Natural killer cell (primary cell): Measurements from ENCODE around the gene TUBB4A. TPM values are rescaled to one million over a fixed set of nuclear protein-coding genes. Genes with fewer than 3 reads are reported as not detected.

Experiments
- ATAC-seq, 3 donors: fragments of 150-1000 bp in 2 of 3; fragments of 200-7000 bp in 1 of 3; cut with Tn5 transposase; 1 replicate in 1 of 3; 2 replicates in 2 of 3; pipeline ENCODE4 v1.10.0; 2021; ENCODE audit warnings: mild to moderate bottlenecking in 2 of 3, moderate library complexity in 2 of 3
- DNase-seq, 2 donors: peaks; one replicate each; pipeline versions ENCODE4 v3.0.0 to v3.0.0-alpha.2; 2013 to 2021; ENCODE audit warnings: mixed read lengths in 1 of 2
- H3K27ac ChIP-seq: one replicate; pipeline ENCODE4 v1.5.1; 2013; ENCODE audit warnings: mild to moderate bottlenecking, low read length
- H3K27me3 ChIP-seq: one replicate; pipeline ENCODE4 v1.6.1; 2013; ENCODE audit warnings: low read length; ENCODE audit not compliant: control insufficient read depth, insufficient read depth
- H3K36me3 ChIP-seq: one replicate; pipeline ENCODE4 v1.6.1; 2013; ENCODE audit warnings: low read length; ENCODE audit not compliant: control insufficient read depth, insufficient read depth
- H3K4me1 ChIP-seq: one replicate; pipeline ENCODE4 v1.6.1; 2013; ENCODE audit warnings: low read length; ENCODE audit not compliant: control insufficient read depth, insufficient read depth
- H3K4me3 ChIP-seq: one replicate; pipeline ENCODE4 v1.5.1; 2013; ENCODE audit warnings: low read length
- H3K9me3 ChIP-seq: one replicate; pipeline ENCODE4 v1.6.1; 2013; ENCODE audit warnings: low read length; ENCODE audit not compliant: control insufficient read depth, insufficient read depth
- H3K27ac Mint-ChIP-seq, 2 donors: one replicate each; pipeline ENCODE4 v1.8.0; 2022; ENCODE audit warnings: mild to moderate bottlenecking in 2 of 2, mixed read lengths in 2 of 2, moderate library complexity in 1 of 2
- H3K27me3 Mint-ChIP-seq, 2 donors: one replicate each; pipeline ENCODE4 v1.8.0; 2022; ENCODE audit warnings: low read depth in 2 of 2, mixed read lengths in 2 of 2
- H3K36me3 Mint-ChIP-seq: one replicate; pipeline ENCODE4 v1.8.0; 2022; ENCODE audit warnings: mixed read lengths
- H3K4me1 Mint-ChIP-seq, 2 donors: one replicate each; pipeline ENCODE4 v1.8.0; 2022; ENCODE audit warnings: mixed read lengths in 2 of 2
- H3K4me3 Mint-ChIP-seq: one replicate; pipeline ENCODE4 v1.8.0; 2022; ENCODE audit warnings: mild to moderate bottlenecking, moderate library complexity, mixed read lengths
- H3K9me3 Mint-ChIP-seq, 2 donors: one replicate each; pipeline ENCODE4 v1.8.0; 2022; ENCODE audit warnings: mixed read lengths in 2 of 2
- WGBS: methylation state at CpG from one replicate; pipeline ENCODE4 v1.1.7; 2013; ENCODE audit warnings: missing lambda C conversion rate; ENCODE audit not compliant: insufficient coverage; 5-methylcytosine and 5-hydroxymethylcytosine counted together
- intact Hi-C: fragments of 100-400 bp; cut with micrococcal nuclease; formaldehyde crosslinking; loops from one replicate; pipeline ENCODE4 v1.14.2; 2022
- total RNA-seq, 4 donors: library from RNA; stranded (reverse); fragments of 120-200 nt in 1 of 4; gene quantifications; one replicate each; pipeline versions ENCODE4 v1.2.3 to v1.2.4, GENCODE V29; 2013 to 2022
- TF ChIP-seq, protein P1 (sequence below): fragments of 200-600 bp; IDR thresholded peaks from one replicate; pipeline ENCODE4 v1.8.0; 2022; ENCODE audit warnings: antibody characterized with exemption

Gene TUBB4A
- total RNA-seq, 3 donors from 2014 or later (not counting 1 experiment from before 2014, with no cell fraction given) = 0.40 to 2.6 (median 1.8) TPM

DNA sequence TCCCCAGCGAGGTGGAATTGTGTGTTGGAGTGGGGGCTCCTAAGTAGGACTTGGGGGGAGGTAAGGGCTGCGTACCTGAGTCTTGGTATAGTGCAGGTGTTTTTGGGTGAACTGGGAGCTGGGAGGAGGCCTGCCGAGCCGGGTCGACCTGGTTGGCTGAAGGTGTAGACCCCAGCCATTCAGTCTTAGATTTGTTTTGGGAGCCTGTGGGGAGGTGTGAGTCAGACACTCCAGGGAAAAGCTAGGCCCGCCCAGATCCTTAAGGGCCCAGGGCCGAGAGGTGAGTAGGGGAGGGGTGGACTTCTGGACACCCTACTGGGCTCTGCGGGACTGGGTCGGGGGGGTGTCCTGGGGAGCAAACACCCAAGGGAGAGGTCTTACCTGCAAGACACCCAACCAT lies 37.1 kb downstream of the TUBB4A start:
- no peak for ATAC-seq
- peak overlapping the region in 1 of 2 donors; percentile 7 for H3K27ac Mint-ChIP-seq
- H3K4me3 Mint-ChIP-seq = no peak overlapping the region
- Histone ChIP-seq H3K4me1 (peaks cover 17% of the 10 kb centered on the region), H3K9me3 (no peaks in the 10 kb centered on the region), H3K27ac (no peak overlapping the region), H3K36me3 (peaks cover 16% of the 10 kb centered on the region), H3K4me3 (no peak overlapping the region), H3K27me3 (peaks cover 6% of the 10 kb centered on the region)
- WGBS = 78% methylated on average over 9 of the region's 9 CpGs
- TF ChIP-seq, protein P1, sequence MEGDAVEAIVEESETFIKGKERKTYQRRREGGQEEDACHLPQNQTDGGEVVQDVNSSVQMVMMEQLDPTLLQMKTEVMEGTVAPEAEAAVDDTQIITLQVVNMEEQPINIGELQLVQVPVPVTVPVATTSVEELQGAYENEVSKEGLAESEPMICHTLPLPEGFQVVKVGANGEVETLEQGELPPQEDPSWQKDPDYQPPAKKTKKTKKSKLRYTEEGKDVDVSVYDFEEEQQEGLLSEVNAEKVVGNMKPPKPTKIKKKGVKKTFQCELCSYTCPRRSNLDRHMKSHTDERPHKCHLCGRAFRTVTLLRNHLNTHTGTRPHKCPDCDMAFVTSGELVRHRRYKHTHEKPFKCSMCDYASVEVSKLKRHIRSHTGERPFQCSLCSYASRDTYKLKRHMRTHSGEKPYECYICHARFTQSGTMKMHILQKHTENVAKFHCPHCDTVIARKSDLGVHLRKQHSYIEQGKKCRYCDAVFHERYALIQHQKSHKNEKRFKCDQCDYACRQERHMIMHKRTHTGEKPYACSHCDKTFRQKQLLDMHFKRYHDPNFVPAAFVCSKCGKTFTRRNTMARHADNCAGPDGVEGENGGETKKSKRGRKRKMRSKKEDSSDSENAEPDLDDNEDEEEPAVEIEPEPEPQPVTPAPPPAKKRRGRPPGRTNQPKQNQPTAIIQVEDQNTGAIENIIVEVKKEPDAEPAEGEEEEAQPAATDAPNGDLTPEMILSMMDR = no peak
- no peaks in the 10 kb centered on the region for H3K36me3 Mint-ChIP-seq
- H3K27me3 Mint-ChIP-seq = peaks cover 0 to 4% of the 10 kb centered on the region in 2 donors
- intact Hi-C loops = no loop called here
- DNase-seq = no peak
- H3K4me1 Mint-ChIP-seq = peaks cover 8 to 27% of the 10 kb centered on the region in 2 donors
- no peaks in the 10 kb centered on the region for H3K9me3 Mint-ChIP-seq

DNA sequence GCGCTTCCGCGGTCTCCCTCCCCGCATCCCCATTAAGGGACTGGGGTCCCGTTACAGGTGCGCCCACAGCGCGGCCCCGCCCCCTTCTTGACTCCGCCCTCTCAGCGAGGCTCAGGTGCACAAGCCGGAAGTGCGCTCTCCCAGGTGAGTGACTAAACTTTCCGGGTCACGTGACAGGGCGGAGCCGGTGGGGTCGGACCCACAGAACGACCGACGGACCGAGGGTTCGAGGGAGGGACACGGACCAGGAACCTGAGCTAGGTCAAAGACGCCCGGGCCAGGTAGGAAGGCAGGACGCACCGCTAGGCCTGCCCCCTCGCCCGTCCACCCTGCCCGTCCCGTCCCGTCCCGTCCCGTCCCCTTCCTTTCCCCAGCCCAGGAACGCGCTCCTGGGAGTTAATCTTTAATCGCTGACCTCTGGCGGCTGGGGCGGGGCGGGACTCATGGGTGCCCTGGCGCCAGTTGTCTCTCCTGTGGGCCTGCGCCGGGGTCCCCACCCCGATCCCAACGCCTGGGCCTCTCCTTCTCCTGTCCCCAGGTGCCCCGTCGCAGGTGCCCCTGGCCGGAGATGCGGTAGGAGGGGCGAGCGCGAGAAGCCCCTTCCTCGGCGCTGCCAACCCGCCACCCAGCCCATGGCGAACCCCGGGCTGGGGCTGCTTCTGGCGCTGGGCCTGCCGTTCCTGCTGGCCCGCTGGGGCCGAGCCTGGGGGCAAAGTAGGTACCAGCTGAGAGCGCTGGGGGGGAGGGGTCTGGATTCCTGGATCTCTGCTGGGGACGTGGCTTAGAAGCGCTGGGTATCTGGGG lies 37.8 kb downstream of the TUBB4A start, which contains the start of gene CRB3:
Gene CRB3 (plus strand): TSS at position 202 of the 804 bp plus-strand sequence. CDS start 431 bp downstream, at position 633.
- H3K36me3 ChIP-seq = peaks cover 9% of the 10 kb centered on the region
- peaks cover 22% of the 10 kb centered on the region for H3K4me1 ChIP-seq
- DNase-seq (peak in 1 of 2 donors; percentile 70), ATAC-seq (no peak)
- TF ChIP-seq, protein P1 = no peak
- Mint-ChIP-seq H3K27ac (peak within 1 kb of the TSS in 1 of 2 donors; percentile 7), H3K27me3 (peaks cover 0 to 4% of the 10 kb centered on the region in 2 donors), H3K4me1 (peaks cover 11 to 30% of the 10 kb centered on the region in 2 donors), H3K36me3 (no peaks in the 10 kb centered on the region), H3K9me3 (no peaks in the 10 kb centered on the region), H3K4me3 (no peak within 1 kb of the TSS)
- no peak within 1 kb of the TSS for H3K4me3 ChIP-seq
- H3K27ac ChIP-seq = no peak within 1 kb of the TSS
- H3K9me3 ChIP-seq = no peaks in the 10 kb centered on the region
- intact Hi-C loops = no loop called here
- WGBS = 14% methylated on average over 65 of the region's 65 CpGs
- H3K27me3 ChIP-seq = peaks cover 6% of the 10 kb centered on the region

- TF ChIP-seq, protein P1 = peak; percentile 72
- Histone ChIP-seq H3K4me3 (peak overlapping the region; percentile 71), H3K4me1 (peaks cover 30% of the 10 kb centered on the region), H3K27me3 (peaks cover 6% of the 10 kb centered on the region), H3K27ac (peak overlapping the region; percentile 81), H3K9me3 (no peaks in the 10 kb centered on the region), H3K36me3 (no peaks in the 10 kb centered on the region)
- no peaks in the 10 kb centered on the region for H3K9me3 Mint-ChIP-seq
- peak; percentile 92 to 97 for DNase-seq
- WGBS = under 1% methylated on average over 57 of the region's 57 CpGs
- intact Hi-C loops = loop anchor here (1.0 to 2.0 kb wide), 3 partner anchors 21 to 403 kb away; partner anchors contain the start of gene DENND1C
- peak overlapping the region; percentile 99 for H3K4me3 Mint-ChIP-seq
- H3K27ac Mint-ChIP-seq = peak overlapping the region; percentile 91 to 95
- H3K27me3 Mint-ChIP-seq = peaks cover 0 to 6% of the 10 kb centered on the region in 2 donors
- H3K4me1 Mint-ChIP-seq = peaks cover 18 to 27% of the 10 kb centered on the region in 2 donors
- H3K36me3 Mint-ChIP-seq = no peaks in the 10 kb centered on the region
- ATAC-seq = peak; percentile 83 to 91 (median 87)
Observed at GRCh38 chr19:6460099-6460884, 41.8 kb downstream of the TUBB4A start.
